GM04503 (cell line): ENCODE measurements around the gene ART3.

Experiments
- DNase-seq: peaks from one replicate; pipeline ENCODE4 v3.0.0-alpha.2; 2012; ENCODE audit warnings: low read depth

ART3 gene

DNA sequence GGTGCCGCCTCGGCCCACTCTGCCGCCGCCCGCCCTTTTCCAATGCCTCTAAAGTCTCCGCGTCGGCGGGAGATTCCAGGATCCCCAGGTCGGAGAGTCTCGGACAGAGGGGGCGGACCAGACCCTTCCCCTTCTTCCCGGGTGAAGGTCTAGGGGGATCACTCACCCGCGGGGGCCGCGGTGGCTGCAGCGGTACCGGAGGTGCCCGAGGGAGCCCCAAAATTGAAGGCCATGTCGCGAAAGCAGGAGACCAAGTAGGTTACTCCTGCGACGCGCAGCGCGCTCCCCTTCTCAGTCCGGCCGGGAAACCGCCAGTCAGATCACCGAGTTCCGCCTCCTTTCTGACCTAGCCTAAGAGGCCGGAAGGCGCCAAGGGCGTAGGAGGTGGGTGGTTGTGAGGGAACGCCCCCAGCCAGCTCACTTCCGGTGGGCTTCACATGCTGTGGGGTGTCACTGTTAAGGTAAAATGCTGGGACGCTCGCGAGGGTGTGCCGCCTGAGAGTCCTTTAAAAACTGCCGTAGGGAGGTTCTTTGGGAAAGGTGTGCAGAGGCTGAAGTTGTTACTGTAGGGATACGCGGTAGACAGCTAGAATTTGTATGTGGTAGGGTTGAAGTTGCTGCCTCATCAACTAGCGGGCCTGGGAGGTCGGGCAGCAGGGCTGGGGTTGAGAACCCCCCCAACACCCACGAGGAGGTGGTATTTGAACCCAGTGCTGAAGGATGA, 73.8 kb downstream of the ART3 start, which contains the start of gene NUP54:
TSS of gene NUP54 (minus strand) at position 256 of the 724 bp plus-strand sequence. CDS start at position 233, 23 bp downstream.
- peak; percentile 70 for DNase-seq

DNA sequence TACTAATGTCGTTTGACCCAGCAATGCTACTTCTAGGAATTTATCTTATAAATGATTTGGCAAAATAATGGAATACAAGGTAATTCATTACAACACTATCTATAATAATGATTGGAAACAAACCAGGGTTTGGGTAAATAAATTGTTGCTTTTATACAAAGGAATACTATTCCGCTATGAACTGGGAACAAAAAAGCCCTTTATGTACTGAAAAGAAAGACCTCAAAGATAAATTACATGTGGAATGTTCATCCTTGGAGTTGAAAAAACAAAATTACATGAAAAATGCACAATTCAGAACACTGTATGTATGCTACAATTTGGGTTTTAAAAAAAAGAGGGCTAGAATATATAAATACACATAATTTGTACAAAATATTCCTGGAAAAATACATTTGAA, 78.8 kb downstream of the ART3 start:
- no peak for DNase-seq

DNA sequence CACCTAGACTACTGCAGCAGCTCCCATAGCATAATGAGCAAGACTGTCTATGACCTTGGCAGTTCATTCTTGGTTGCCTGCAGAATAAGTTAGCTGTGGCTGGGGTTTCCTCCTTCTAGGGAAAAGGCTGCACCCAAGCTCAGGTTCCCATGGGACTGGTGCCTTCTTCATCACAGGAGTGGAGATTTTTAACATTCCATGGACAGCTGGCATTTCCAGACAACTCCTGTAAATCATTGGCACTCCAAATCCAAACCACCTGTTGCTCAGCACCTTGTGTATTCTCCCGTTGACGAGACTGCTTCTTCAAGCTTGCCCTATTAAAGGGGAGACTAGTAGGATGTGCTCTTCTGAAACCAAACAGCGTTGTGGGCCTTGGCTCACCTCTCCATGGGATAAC, 81.5 kb downstream of the ART3 start:
- DNase-seq = no peak

DNA sequence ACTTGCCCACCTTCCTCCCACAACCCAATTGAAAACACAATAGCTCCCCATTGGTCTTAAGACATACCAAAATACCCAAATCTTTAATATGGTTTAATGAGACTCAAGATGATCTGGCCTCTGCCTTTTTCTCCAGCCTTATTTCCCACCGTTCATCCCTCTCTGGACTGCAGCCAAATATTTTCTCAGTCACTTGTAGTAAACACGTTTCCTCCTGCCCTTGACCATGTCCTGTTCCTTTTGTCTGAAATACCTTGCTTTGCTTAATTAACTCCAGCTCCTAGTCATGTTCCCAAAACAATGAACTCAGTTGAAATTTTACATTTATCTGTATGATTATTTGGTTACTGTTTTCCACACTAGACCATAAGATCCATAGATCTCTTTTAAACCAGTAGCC, 82.1 kb downstream of the ART3 start:
- DNase-seq = no peak

DNA sequence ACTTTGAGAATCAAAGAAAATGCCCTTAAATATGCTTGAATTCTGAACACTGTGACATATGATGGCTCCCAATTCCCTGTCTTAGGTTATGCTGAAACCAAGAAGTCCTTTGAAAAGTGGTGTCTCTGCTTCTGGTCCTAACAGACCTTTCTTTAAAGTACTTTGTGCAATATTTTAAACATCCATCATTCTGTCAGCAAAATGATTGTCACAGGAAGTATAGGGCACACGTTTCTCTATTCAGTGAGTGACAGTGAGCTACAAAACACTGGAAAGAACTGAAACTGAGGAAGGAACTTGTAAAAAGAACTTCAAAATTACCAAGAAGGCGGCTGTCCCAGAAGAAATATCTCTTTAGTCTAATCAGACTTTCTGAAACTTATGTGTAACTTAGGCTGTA, 85.8 kb downstream of the ART3 start:
- DNase-seq = no peak
